Central memory CD8-positive, alpha-beta T cell (primary cell): ENCODE results near the gene COX4I1.

Experiments
- ATAC-seq: fragments of 150-1000 bp; cut with Tn5 transposase; replicated peaks from 2 replicates; pipeline ENCODE4 v1.10.0; 2022; ENCODE audit warnings: mild to moderate bottlenecking, moderate FRiP score, moderate number of reproducible peaks; ENCODE audit not compliant: poor library complexity, severe bottlenecking; ENCODE audit errors: extremely low read depth
- DNase-seq, 2 donors: peaks; one replicate each; pipeline ENCODE4 v3.0.0; 2021; ENCODE audit warnings: low spot score in 2 of 2
- H3K27ac Mint-ChIP-seq: one replicate; pipeline ENCODE4 v1.8.0; 2022; ENCODE audit warnings: low read depth, mild to moderate bottlenecking, moderate library complexity, mixed read lengths
- H3K27me3 Mint-ChIP-seq: one replicate; pipeline ENCODE4 v1.8.0; 2022; ENCODE audit warnings: mixed read lengths
- H3K36me3 Mint-ChIP-seq: one replicate; pipeline ENCODE4 v1.8.0; 2022; ENCODE audit warnings: mild to moderate bottlenecking, moderate library complexity, mixed read lengths; ENCODE audit not compliant: insufficient read depth
- H3K4me1 Mint-ChIP-seq: one replicate; pipeline ENCODE4 v1.8.0; 2022; ENCODE audit warnings: mixed read lengths
- H3K4me3 Mint-ChIP-seq: one replicate; pipeline ENCODE4 v1.8.0; 2022; ENCODE audit warnings: mild to moderate bottlenecking, moderate library complexity, mixed read lengths
- H3K9me3 Mint-ChIP-seq: one replicate; pipeline ENCODE4 v1.8.0; 2022; ENCODE audit warnings: mixed read lengths

The COX4I1 gene

GRCh38 chr16:85799497-85800320, at the start of gene COX4I1, which contains the start of gene EMC8:
Gene COX4I1 (plus strand): TSS chr16:85799695. CDS start chr16:85801206, 1,511 bp downstream.
Gene EMC8 (minus strand): TSS chr16:85799544. CDS start chr16:85799295, 249 bp downstream.
- ATAC-seq (peak; percentile 88), DNase-seq (peak; percentile 81 to 87)
- Mint-ChIP-seq H3K4me3 (peak within 1 kb of the TSS; percentile 87), H3K4me1 (peaks cover 48% of the 10 kb centered on the region), H3K9me3 (no peaks in the 10 kb centered on the region), H3K27me3 (no peaks in the 10 kb centered on the region), H3K36me3 (peaks cover 38% of the 10 kb centered on the region), H3K27ac (peak within 1 kb of the TSS; percentile 95)

- no peak overlapping the region for H3K27ac Mint-ChIP-seq
- DNase-seq (no peak), ATAC-seq (no peak)
- H3K4me3 Mint-ChIP-seq = peak overlapping the region; percentile 77
- H3K27me3 Mint-ChIP-seq = peaks cover 29% of the 10 kb centered on the region
- peaks cover 5% of the 10 kb centered on the region for H3K4me1 Mint-ChIP-seq
- peaks cover 2% of the 10 kb centered on the region for H3K36me3 Mint-ChIP-seq
- no peaks in the 10 kb centered on the region for H3K9me3 Mint-ChIP-seq
Measured at GRCh38 chr16:85749771-85750145, 49.7 kb upstream of the COX4I1 start.

GRCh38 chr16:85750146-85750826, 49.2 kb upstream of the COX4I1 start:
- DNase-seq (no peak), ATAC-seq (no peak)
- peaks cover 2% of the 10 kb centered on the region for H3K36me3 Mint-ChIP-seq
- H3K4me3 Mint-ChIP-seq = peak overlapping the region; percentile 77
- no peaks in the 10 kb centered on the region for H3K9me3 Mint-ChIP-seq
- peaks cover 5% of the 10 kb centered on the region for H3K4me1 Mint-ChIP-seq
- H3K27ac Mint-ChIP-seq = no peak overlapping the region
- H3K27me3 Mint-ChIP-seq = peaks cover 29% of the 10 kb centered on the region

- Mint-ChIP-seq H3K27ac (no peak within 1 kb of the TSS), H3K9me3 (no peaks in the 10 kb centered on the region), H3K27me3 (peaks cover 33% of the 10 kb centered on the region), H3K36me3 (peaks cover 2% of the 10 kb centered on the region), H3K4me3 (peak within 1 kb of the TSS; percentile 77), H3K4me1 (peaks cover 5% of the 10 kb centered on the region)
- ATAC-seq = no peak
- DNase-seq = no peak
Measured at GRCh38 chr16:85750827-85751697, 48.4 kb upstream of the COX4I1 start, which contains the start of gene C16orf74. Gene C16orf74 (minus strand): TSS chr16:85751096. CDS start chr16:85735217, 15,879 bp downstream.

GRCh38 chr16:85751698-85752501, 47.6 kb upstream of the COX4I1 start:
- DNase-seq (no peak), ATAC-seq (no peak)
- Mint-ChIP-seq H3K9me3 (no peaks in the 10 kb centered on the region), H3K27ac (no peak overlapping the region), H3K27me3 (peaks cover 39% of the 10 kb centered on the region), H3K4me1 (peaks cover 5% of the 10 kb centered on the region), H3K4me3 (peak overlapping the region; percentile 56), H3K36me3 (peaks cover 4% of the 10 kb centered on the region)

GRCh38 chr16:85752511-85753420, 46.7 kb upstream of the COX4I1 start:
- Mint-ChIP-seq H3K9me3 (no peaks in the 10 kb centered on the region), H3K4me1 (peaks cover 5% of the 10 kb centered on the region), H3K36me3 (peaks cover 4% of the 10 kb centered on the region), H3K27me3 (peaks cover 39% of the 10 kb centered on the region), H3K27ac (no peak overlapping the region), H3K4me3 (no peak overlapping the region)
- ATAC-seq (no peak), DNase-seq (no peak)

GRCh38 chr16:85753559-85753958, 45.9 kb upstream of the COX4I1 start:
- Mint-ChIP-seq H3K36me3 (peaks cover 2% of the 10 kb centered on the region), H3K27me3 (peaks cover 41% of the 10 kb centered on the region), H3K4me1 (peaks cover 6% of the 10 kb centered on the region), H3K9me3 (no peaks in the 10 kb centered on the region), H3K4me3 (no peak overlapping the region), H3K27ac (no peak overlapping the region)
- no peak for DNase-seq
- no peak for ATAC-seq

- Mint-ChIP-seq H3K4me1 (peaks cover 10% of the 10 kb centered on the region), H3K9me3 (no peaks in the 10 kb centered on the region), H3K27me3 (peaks cover 45% of the 10 kb centered on the region)
Measured at GRCh38 chr16:85753976-85754375, 45.5 kb upstream of the COX4I1 start.

GRCh38 chr16:85754413-85754812, 45.1 kb upstream of the COX4I1 start:
- Mint-ChIP-seq H3K27ac (no peak overlapping the region), H3K9me3 (no peaks in the 10 kb centered on the region), H3K4me1 (peaks cover 14% of the 10 kb centered on the region), H3K36me3 (peaks cover 2% of the 10 kb centered on the region), H3K27me3 (peaks cover 49% of the 10 kb centered on the region), H3K4me3 (no peak overlapping the region)
- ATAC-seq (no peak), DNase-seq (no peak)

More at GRCh38 chr16:85753976-85754375, 45.5 kb upstream of the COX4I1 start:
- no peak for ATAC-seq
- no peak overlapping the region for H3K27ac Mint-ChIP-seq
- DNase-seq = no peak
- H3K36me3 Mint-ChIP-seq = peaks cover 2% of the 10 kb centered on the region
- H3K4me3 Mint-ChIP-seq = no peak overlapping the region

GRCh38 chr16:85755929-85756768, 43.3 kb upstream of the COX4I1 start:
- Mint-ChIP-seq H3K4me1 (peaks cover 9% of the 10 kb centered on the region), H3K9me3 (no peaks in the 10 kb centered on the region), H3K36me3 (peaks cover 2% of the 10 kb centered on the region), H3K4me3 (no peak overlapping the region), H3K27me3 (peaks cover 49% of the 10 kb centered on the region), H3K27ac (peak overlapping the region; percentile 62)
- DNase-seq (no peak), ATAC-seq (peak; percentile 46)
